H9 (cell line): ENCODE results near the gene LRP8. TPM values are rescaled to one million over a fixed set of nuclear protein-coding genes. Genes with fewer than 3 reads are reported as not detected.

Source experiments
- DNase-seq: peaks from one replicate; pipeline ENCODE4 v3.0.0-alpha.2; 2017
- H2AFZ ChIP-seq: one replicate; pipeline ENCODE4 v1.6.1; 2013; ENCODE audit warnings: mild to moderate bottlenecking, low read length, control low read depth, moderate library complexity
- H2AK5ac ChIP-seq: 2 replicates; pipeline ENCODE4 v1.6.1; 2013; ENCODE audit warnings: low read length, control low read depth, mixed read lengths; ENCODE audit not compliant: insufficient read length
- H2BK120ac ChIP-seq: one replicate; pipeline ENCODE4 v1.6.1; 2013; ENCODE audit warnings: low read depth, mild to moderate bottlenecking, low read length, control low read depth, inconsistent platforms; ENCODE audit not compliant: poor library complexity, severe bottlenecking
- H2BK12ac ChIP-seq: 2 replicates; pipeline ENCODE4 v1.6.1; 2013; ENCODE audit warnings: low read length, control low read depth, mixed read lengths, low read depth; ENCODE audit not compliant: insufficient read length
- H2BK15ac ChIP-seq: 2 replicates; pipeline ENCODE4 v1.6.1; 2013; ENCODE audit warnings: low read depth, low read length, control low read depth
- H2BK20ac ChIP-seq: one replicate; pipeline ENCODE4 v1.6.1; 2013; ENCODE audit warnings: low read depth, mild to moderate bottlenecking, low read length, control low read depth, inconsistent platforms; ENCODE audit not compliant: poor library complexity, severe bottlenecking
- H2BK5ac ChIP-seq: 2 replicates; pipeline ENCODE4 v1.6.1; 2013; ENCODE audit warnings: low read length, control low read depth, mixed read lengths; ENCODE audit not compliant: insufficient read length
- H3K14ac ChIP-seq: 2 replicates; pipeline ENCODE4 v1.6.1; 2013; ENCODE audit warnings: low read length, control low read depth; ENCODE audit not compliant: insufficient read depth
- H3K18ac ChIP-seq: 2 replicates; pipeline ENCODE4 v1.6.1; 2013; ENCODE audit warnings: low read depth, mild to moderate bottlenecking, mixed read lengths, low read length, control low read depth; ENCODE audit not compliant: insufficient read length
- H3K23ac ChIP-seq: 2 replicates; pipeline ENCODE4 v1.6.1; 2013; ENCODE audit warnings: low read length, control low read depth, mixed read lengths, low read depth; ENCODE audit not compliant: insufficient read length
- H3K23me2 ChIP-seq: 2 replicates; pipeline ENCODE4 v1.6.1; 2013; ENCODE audit warnings: low read depth, mild to moderate bottlenecking, mixed read lengths, low read length, control low read depth; ENCODE audit not compliant: insufficient read length, poor library complexity, severe bottlenecking
- H3K27ac ChIP-seq: 2 replicates; pipeline ENCODE4 v1.5.1; 2013; ENCODE audit warnings: low read length, control low read depth, mixed read lengths, low read depth; ENCODE audit not compliant: insufficient read length
- H3K27me3 ChIP-seq: 2 replicates; pipeline ENCODE4 v1.6.1; 2013; ENCODE audit warnings: low read length, control low read depth, inconsistent platforms; ENCODE audit not compliant: insufficient read depth
- H3K4ac ChIP-seq: 2 replicates; pipeline ENCODE4 v1.6.1; 2013; ENCODE audit warnings: low read depth, mild to moderate bottlenecking, control low read depth, inconsistent platforms, low read length, moderate library complexity
- H3K4me1 ChIP-seq: 2 replicates; pipeline ENCODE4 v1.6.1; 2013; ENCODE audit warnings: low read length, control low read depth, inconsistent platforms; ENCODE audit not compliant: insufficient read depth
- H3K4me2 ChIP-seq: 2 replicates; pipeline ENCODE4 v1.6.1; 2013; ENCODE audit warnings: low read length, control low read depth, mixed read lengths; ENCODE audit not compliant: insufficient read length, insufficient read depth
- H3K56ac ChIP-seq: 2 replicates; pipeline ENCODE4 v1.6.1; 2013; ENCODE audit warnings: low read depth, mild to moderate bottlenecking, mixed read lengths, low read length, control low read depth; ENCODE audit not compliant: insufficient read length
- H3K79me1 ChIP-seq: 2 replicates; pipeline ENCODE4 v1.6.1; 2013; ENCODE audit warnings: low read depth, mild to moderate bottlenecking, moderate library complexity, low read length, control low read depth, inconsistent platforms; ENCODE audit not compliant: insufficient read depth, poor library complexity, severe bottlenecking
- H3K79me2 ChIP-seq: 2 replicates; pipeline ENCODE4 v1.6.1; 2013; ENCODE audit warnings: low read length, control low read depth, inconsistent platforms; ENCODE audit not compliant: insufficient read depth
- H3K9ac ChIP-seq: 2 replicates; pipeline ENCODE4 v1.6.1; 2013; ENCODE audit warnings: low read length, control low read depth, mixed read lengths; ENCODE audit not compliant: insufficient read length; ENCODE audit errors: extremely low read depth
- H3K9me3 ChIP-seq: one replicate; pipeline ENCODE4 v1.6.1; 2013; ENCODE audit warnings: low read depth, low read length, inconsistent platforms; ENCODE audit not compliant: control insufficient read depth
- H3T11ph ChIP-seq: one replicate; pipeline ENCODE4 v1.6.1; 2013; ENCODE audit warnings: mild to moderate bottlenecking, low read length, control low read depth, inconsistent platforms
- H4K20me1 ChIP-seq: one replicate; pipeline ENCODE4 v1.6.1; 2013; ENCODE audit not compliant: control insufficient read depth, insufficient read length, insufficient read depth
- H4K5ac ChIP-seq: 2 replicates; pipeline ENCODE4 v1.6.1; 2013; ENCODE audit warnings: low read depth, mild to moderate bottlenecking, mixed read lengths, low read length, control low read depth; ENCODE audit not compliant: insufficient read length
- H4K8ac ChIP-seq: replicated peaks from 2 replicates; pipeline ENCODE4 v1.6.1; 2013; ENCODE audit warnings: low read length, control low read depth, mixed read lengths, low read depth; ENCODE audit not compliant: insufficient read length
- H4K91ac ChIP-seq: 2 replicates; pipeline ENCODE4 v1.6.1; 2013; ENCODE audit warnings: low read depth, mild to moderate bottlenecking, moderate library complexity, mixed read lengths, low read length, control low read depth; ENCODE audit not compliant: insufficient read length
- H3K27ac Mint-ChIP-seq, 3 experiments: 2 replicates in 2 of 3; 3 replicates in 1 of 3; pipeline ENCODE4 v1.8.0; 2020 to 2021; ENCODE audit warnings: mixed read lengths in 3 of 3, mild to moderate bottlenecking in 1 of 3, moderate library complexity in 1 of 3
- H3K27me3 Mint-ChIP-seq: 2 replicates; pipeline ENCODE4 v1.8.0; 2021; ENCODE audit warnings: low read depth, mild to moderate bottlenecking, moderate library complexity, mixed read lengths
- H3K36me3 Mint-ChIP-seq, 3 experiments: 2 replicates in 2 of 3; 3 replicates in 1 of 3; pipeline ENCODE4 v1.8.0; 2020 to 2021; ENCODE audit warnings: low read depth in 3 of 3, mixed read lengths in 3 of 3; ENCODE audit not compliant: insufficient read depth in 1 of 3
- H3K4me1 Mint-ChIP-seq, 2 experiments: 2 replicates each; pipeline ENCODE4 v1.8.0; 2020; ENCODE audit warnings: mixed read lengths in 2 of 2
- H3K4me3 Mint-ChIP-seq, 2 experiments: 2 replicates in 1 of 2; 3 replicates in 1 of 2; pipeline ENCODE4 v1.8.0; 2020 to 2021; ENCODE audit warnings: mild to moderate bottlenecking in 2 of 2, mixed read lengths in 2 of 2, moderate library complexity in 1 of 2
- H3K9me3 Mint-ChIP-seq, 2 experiments: 2 replicates in 1 of 2; 3 replicates in 1 of 2; pipeline ENCODE4 v1.8.0; 2020; ENCODE audit warnings: mild to moderate bottlenecking in 2 of 2, mixed read lengths in 2 of 2, moderate library complexity in 1 of 2
- WGBS: extraction: QIAGEN DNeasy Blood & Tissue Kit; methylation state at CpG from one replicate; pipeline ENCODE4 v1.1.7; 2013; ENCODE audit warnings: missing lambda C conversion rate, low lambda C conversion rate, mixed read lengths; ENCODE audit not compliant: insufficient read length; ENCODE audit errors: extremely low coverage; 5-methylcytosine and 5-hydroxymethylcytosine counted together
- total RNA-seq: library from RNA; stranded (reverse); gene quantifications from 2 replicates; pipeline ENCODE4 v1.2.1, GENCODE V29; 2021
- TF ChIP-seq, protein P1 (sequence below): fragments of 200-600 bp; sonication (generic); conservative IDR thresholded peaks from 3 replicates; pipeline ENCODE4 v1.8.0; 2021; ENCODE audit warnings: antibody characterized with exemption, mild to moderate bottlenecking

Gene LRP8
- total RNA-seq, 1 experiment from 2014 or later: 78.6 TPM

DNA sequence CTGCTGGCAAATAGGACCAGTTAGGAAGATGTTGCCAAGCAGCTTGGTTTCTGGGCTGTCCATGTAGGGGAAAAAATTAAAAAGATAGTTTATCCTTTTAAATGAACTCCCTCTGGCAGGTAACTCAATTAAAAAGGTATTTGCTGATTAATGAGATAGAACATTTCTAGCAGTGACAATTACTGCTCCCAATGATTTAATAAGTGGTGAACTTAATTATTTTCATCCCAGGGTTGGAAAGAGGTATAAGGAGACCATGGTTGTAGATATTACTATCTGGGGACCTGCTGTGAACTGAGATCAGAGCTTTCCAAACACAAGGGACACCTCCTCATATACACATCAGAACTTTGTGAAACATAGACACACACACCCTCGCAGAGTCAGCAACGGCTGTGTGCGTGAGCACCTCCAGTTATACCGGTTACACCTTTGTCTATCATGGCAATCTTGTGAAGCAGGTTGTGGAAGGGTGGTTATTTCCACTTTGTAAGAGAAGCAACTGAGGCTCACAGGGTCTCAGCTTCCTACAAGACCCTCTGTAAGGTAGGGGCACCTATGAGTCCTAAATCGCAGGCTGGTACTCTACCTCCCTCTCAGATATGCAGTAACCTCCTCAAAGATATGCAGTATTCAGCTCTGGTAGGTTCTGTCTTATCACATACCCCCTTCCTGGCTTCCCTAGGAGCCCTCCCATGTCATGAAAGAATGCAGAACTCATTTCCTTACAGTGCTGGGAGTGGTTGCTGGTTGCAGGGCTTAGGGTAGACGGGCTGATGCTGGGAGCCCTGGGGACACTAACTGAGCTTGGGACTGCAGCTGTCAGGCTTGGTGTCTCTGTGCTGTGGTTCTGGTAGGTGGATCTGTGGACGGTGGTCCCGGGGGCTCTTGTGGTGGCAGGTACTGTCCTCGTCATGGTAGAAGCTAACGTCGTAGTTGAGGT lies 71.1 kb downstream of the LRP8 start:
- H3K27me3 ChIP-seq: no peaks in the 10 kb centered on the region
- H2BK15ac ChIP-seq: no peak overlapping the region
- H2BK12ac ChIP-seq: no peak overlapping the region
- no peak overlapping the region for H3K14ac ChIP-seq
- Mint-ChIP-seq H3K36me3 (peaks cover 44 to 89% (median 85%) of the 10 kb centered on the region in 3 experiments), H3K4me3 (no peak overlapping the region), H3K4me1 (no peaks in the 10 kb centered on the region), H3K9me3 (no peaks in the 10 kb centered on the region), H3K27ac (peak overlapping the region in 1 of 3 experiments; percentile 19; a peak in 1 of 7 replicates), H3K27me3 (no peaks in the 10 kb centered on the region)
- WGBS: no CpG with 5 or more reads among the region's 11 CpGs
- H3K9ac ChIP-seq: no peak overlapping the region
- H2BK120ac ChIP-seq: no peak overlapping the region
- no peak overlapping the region for H2AFZ ChIP-seq
- no peak overlapping the region for H2BK20ac ChIP-seq
- H3K79me1 ChIP-seq: no peaks in the 10 kb centered on the region
- H3K4me2 ChIP-seq: no peak overlapping the region
- no peak overlapping the region for H4K91ac ChIP-seq
- TF ChIP-seq, protein P1, sequence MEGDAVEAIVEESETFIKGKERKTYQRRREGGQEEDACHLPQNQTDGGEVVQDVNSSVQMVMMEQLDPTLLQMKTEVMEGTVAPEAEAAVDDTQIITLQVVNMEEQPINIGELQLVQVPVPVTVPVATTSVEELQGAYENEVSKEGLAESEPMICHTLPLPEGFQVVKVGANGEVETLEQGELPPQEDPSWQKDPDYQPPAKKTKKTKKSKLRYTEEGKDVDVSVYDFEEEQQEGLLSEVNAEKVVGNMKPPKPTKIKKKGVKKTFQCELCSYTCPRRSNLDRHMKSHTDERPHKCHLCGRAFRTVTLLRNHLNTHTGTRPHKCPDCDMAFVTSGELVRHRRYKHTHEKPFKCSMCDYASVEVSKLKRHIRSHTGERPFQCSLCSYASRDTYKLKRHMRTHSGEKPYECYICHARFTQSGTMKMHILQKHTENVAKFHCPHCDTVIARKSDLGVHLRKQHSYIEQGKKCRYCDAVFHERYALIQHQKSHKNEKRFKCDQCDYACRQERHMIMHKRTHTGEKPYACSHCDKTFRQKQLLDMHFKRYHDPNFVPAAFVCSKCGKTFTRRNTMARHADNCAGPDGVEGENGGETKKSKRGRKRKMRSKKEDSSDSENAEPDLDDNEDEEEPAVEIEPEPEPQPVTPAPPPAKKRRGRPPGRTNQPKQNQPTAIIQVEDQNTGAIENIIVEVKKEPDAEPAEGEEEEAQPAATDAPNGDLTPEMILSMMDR: no peak
- no peaks in the 10 kb centered on the region for H3K9me3 ChIP-seq
- H3K23ac ChIP-seq: no peak overlapping the region
- no peak overlapping the region for H3K18ac ChIP-seq
- no peak overlapping the region for H3K4ac ChIP-seq
- H3K4me1 ChIP-seq: no peaks in the 10 kb centered on the region
- H3K23me2 ChIP-seq: no peaks in the 10 kb centered on the region
- no peak overlapping the region for H4K8ac ChIP-seq
- no peak overlapping the region for H3T11ph ChIP-seq
- no peak overlapping the region for H4K5ac ChIP-seq
- H3K79me2 ChIP-seq: no peaks in the 10 kb centered on the region
- H4K20me1 ChIP-seq: no peaks in the 10 kb centered on the region
- no peak overlapping the region for H3K27ac ChIP-seq
- no peak for DNase-seq
- H2BK5ac ChIP-seq: no peak overlapping the region
- H2AK5ac ChIP-seq: no peak overlapping the region
- H3K56ac ChIP-seq: no peak overlapping the region
